ENCODE data around the gene PLAAT2. TPM values are rescaled to one million over a fixed set of nuclear protein-coding genes. Genes with fewer than 3 reads are reported as not detected.
"Not testable (repeated sequence)": the region's sequence is repeated elsewhere in the genome, so short reads cannot be mapped to it uniquely, and the experiment has no call there.

Gene PLAAT2
- total RNA-seq, 1 donor from 2014 or later, result not detected

GRCh38 chr11:63589000-63589399 is 25.8 kb upstream of the PLAAT2 start:
- ChIA-PET CTCF (no interaction called here), POLR2A (interaction anchor here (0.6 to 0.7 kb wide), 2 partner anchors 32 to 707 kb away, joined by 3 to 6 read pairs; no protein-coding TSS in a partner anchor)
- H3K9me3 Mint-ChIP-seq, result no peaks in the 10 kb centered on the region
- TF ChIP-seq CTCF (IDR thresholded peaks at IDR 0.05), result no peak
- intact Hi-C loops (cut with micrococcal nuclease), result no loop called here
- H3K4me1 Mint-ChIP-seq, result no peaks in the 10 kb centered on the region
- no peak for DNase-seq
- H3K27ac Mint-ChIP-seq, result no peak overlapping the region
- ATAC-seq (ENCODE audit: low read depth), result no peak
- H3K27me3 Mint-ChIP-seq, result no peaks in the 10 kb centered on the region
- no peaks in the 10 kb centered on the region for H3K36me3 Mint-ChIP-seq (ENCODE audit: low read depth)
- H3K4me3 Mint-ChIP-seq, result no peak overlapping the region

GRCh38 chr11:63586451-63587166 is 23.4 kb upstream of the PLAAT2 start:
- peaks cover 8% of the 10 kb centered on the region for H3K9me3 Mint-ChIP-seq
- DNase-seq (no peak), ATAC-seq (ENCODE audit: low read depth) (no peak)
- TF ChIP-seq CTCF (IDR thresholded peaks at IDR 0.05), result no peak
- H3K4me3 Mint-ChIP-seq, result no peak overlapping the region
- ChIA-PET POLR2A (no interaction called here), CTCF (no interaction called here)
- intact Hi-C loops (cut with micrococcal nuclease), result no loop called here
- no peaks in the 10 kb centered on the region for H3K27me3 Mint-ChIP-seq
- no peak overlapping the region for H3K27ac Mint-ChIP-seq
- no peaks in the 10 kb centered on the region for H3K4me1 Mint-ChIP-seq
- peaks cover 3% of the 10 kb centered on the region for H3K36me3 Mint-ChIP-seq (ENCODE audit: low read depth)

GRCh38 chr11:63583357-63583677 is 20.1 kb upstream of the PLAAT2 start:
- Mint-ChIP-seq H3K9me3 (peaks cover 16% of the 10 kb centered on the region), H3K36me3 (ENCODE audit: low read depth) (peaks cover 5% of the 10 kb centered on the region), H3K4me1 (no peaks in the 10 kb centered on the region), H3K4me3 (no peak overlapping the region), H3K27me3 (no peaks in the 10 kb centered on the region), H3K27ac (no peak overlapping the region)
- TF ChIP-seq CTCF (IDR thresholded peaks at IDR 0.05), result no peak
- no peak for ATAC-seq (ENCODE audit: low read depth)
- POLR2A ChIA-PET, result interaction anchor here (0.6 kb wide), 1 partner anchor 76 kb away, joined by 3 read pairs; no protein-coding TSS in a partner anchor
- DNase-seq, result no peak
- intact Hi-C loops (cut with micrococcal nuclease), result no loop called here
- CTCF ChIA-PET, result no interaction called here

GRCh38 chr11:63581224-63581623 is 18.0 kb upstream of the PLAAT2 start:
- H3K27ac Mint-ChIP-seq; intact Hi-C loops (cut with micrococcal nuclease); POLR2A ChIA-PET; CTCF ChIA-PET; H3K4me1 Mint-ChIP-seq; H3K36me3 Mint-ChIP-seq (ENCODE audit: low read depth); H3K27me3 Mint-ChIP-seq; DNase-seq; ATAC-seq (ENCODE audit: low read depth); H3K4me3 Mint-ChIP-seq: not testable (repeated sequence)
- peaks cover 16% of the 10 kb centered on the region for H3K9me3 Mint-ChIP-seq

GRCh38 chr11:63578882-63579281 is 15.7 kb upstream of the PLAAT2 start:
- H3K27me3 Mint-ChIP-seq, H3K4me1 Mint-ChIP-seq: not testable (repeated sequence)

GRCh38 chr11:63574856-63575602 is 11.8 kb upstream of the PLAAT2 start:
- POLR2A ChIA-PET, result no interaction called here
- intact Hi-C loops (cut with micrococcal nuclease), result no loop called here
- H3K36me3 Mint-ChIP-seq (ENCODE audit: low read depth), result no peaks in the 10 kb centered on the region

More at GRCh38 chr11:63578882-63579281, 15.7 kb upstream of the PLAAT2 start:
- ATAC-seq (ENCODE audit: low read depth); POLR2A ChIA-PET; DNase-seq; intact Hi-C loops (cut with micrococcal nuclease); H3K27ac Mint-ChIP-seq; H3K36me3 Mint-ChIP-seq (ENCODE audit: low read depth); CTCF ChIA-PET; H3K4me3 Mint-ChIP-seq: not testable (repeated sequence)
- H3K9me3 Mint-ChIP-seq, result peaks cover 16% of the 10 kb centered on the region

More at GRCh38 chr11:63574856-63575602, 11.8 kb upstream of the PLAAT2 start:
- H3K4me1 Mint-ChIP-seq, result peaks cover 32% of the 10 kb centered on the region
- no peak overlapping the region for H3K27ac Mint-ChIP-seq
- DNase-seq (no peak), ATAC-seq (ENCODE audit: low read depth) (no peak)
- H3K9me3 Mint-ChIP-seq, result no peaks in the 10 kb centered on the region
- CTCF ChIA-PET, result no interaction called here
- H3K27me3 Mint-ChIP-seq, result peaks cover 2% of the 10 kb centered on the region
- peak overlapping the region; percentile 69 for H3K4me3 Mint-ChIP-seq
- TF ChIP-seq CTCF (IDR thresholded peaks at IDR 0.05), result no peak

Data from activated B cell treated with CpG ODN at 0.5 μM for 24 hours (primary cell).